ENCODE results near the gene EPS8L3. TPM values are rescaled to one million over a fixed set of nuclear protein-coding genes. Genes with fewer than 3 reads are reported as not detected.

EPS8L3 gene
- total RNA-seq, 2 experiments from 2014 or later, result not detected

DNA sequence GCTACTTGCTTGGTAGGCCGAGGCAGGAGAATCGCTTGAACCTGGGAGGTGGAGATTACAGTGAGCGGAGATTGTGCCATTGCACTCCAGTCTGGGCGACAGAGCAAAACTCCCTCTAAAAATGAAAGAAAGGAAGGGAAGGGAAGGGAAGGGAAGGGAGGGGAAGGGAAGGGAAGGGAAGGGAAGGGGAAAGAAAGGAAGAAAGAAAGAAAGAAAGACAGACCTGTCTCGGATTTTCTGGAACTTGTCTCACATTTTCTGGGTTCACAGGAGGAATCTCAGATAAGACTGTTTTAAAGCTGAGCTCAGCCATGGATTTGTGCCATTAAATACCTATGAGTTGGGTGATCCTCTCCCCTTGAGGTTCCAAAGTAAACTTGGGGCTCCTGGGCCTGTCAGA lies 38.8 kb downstream of the EPS8L3 start:
- ChIA-PET POLR2A (interaction anchor here (0.8 to 1.2 kb wide), 2 partner anchors 12 to 13 kb away, joined by 3 read pairs; partner anchors contain the start of gene GSTM5), CTCF (interaction anchor here (1.6 kb wide), 1 partner anchor 85 kb away, joined by 4 read pairs; no protein-coding TSS in a partner anchor)
- H3K36me3 Mint-ChIP-seq (ENCODE audit: low read depth), result no peaks in the 10 kb centered on the region
- no peak overlapping the region for H3K4me3 Mint-ChIP-seq
- DNase-seq (no peak), ATAC-seq (no peak)
- no peaks in the 10 kb centered on the region for H3K4me1 Mint-ChIP-seq (ENCODE audit: low read depth)
- no peaks in the 10 kb centered on the region for H3K27me3 Mint-ChIP-seq
- intact Hi-C loops (cut with micrococcal nuclease), result no loop called here
- no peaks in the 10 kb centered on the region for H3K9me3 Mint-ChIP-seq
- TF ChIP-seq, protein P1, sequence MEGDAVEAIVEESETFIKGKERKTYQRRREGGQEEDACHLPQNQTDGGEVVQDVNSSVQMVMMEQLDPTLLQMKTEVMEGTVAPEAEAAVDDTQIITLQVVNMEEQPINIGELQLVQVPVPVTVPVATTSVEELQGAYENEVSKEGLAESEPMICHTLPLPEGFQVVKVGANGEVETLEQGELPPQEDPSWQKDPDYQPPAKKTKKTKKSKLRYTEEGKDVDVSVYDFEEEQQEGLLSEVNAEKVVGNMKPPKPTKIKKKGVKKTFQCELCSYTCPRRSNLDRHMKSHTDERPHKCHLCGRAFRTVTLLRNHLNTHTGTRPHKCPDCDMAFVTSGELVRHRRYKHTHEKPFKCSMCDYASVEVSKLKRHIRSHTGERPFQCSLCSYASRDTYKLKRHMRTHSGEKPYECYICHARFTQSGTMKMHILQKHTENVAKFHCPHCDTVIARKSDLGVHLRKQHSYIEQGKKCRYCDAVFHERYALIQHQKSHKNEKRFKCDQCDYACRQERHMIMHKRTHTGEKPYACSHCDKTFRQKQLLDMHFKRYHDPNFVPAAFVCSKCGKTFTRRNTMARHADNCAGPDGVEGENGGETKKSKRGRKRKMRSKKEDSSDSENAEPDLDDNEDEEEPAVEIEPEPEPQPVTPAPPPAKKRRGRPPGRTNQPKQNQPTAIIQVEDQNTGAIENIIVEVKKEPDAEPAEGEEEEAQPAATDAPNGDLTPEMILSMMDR (IDR thresholded peaks at IDR 0.05), result no peak
- no peak overlapping the region for H3K27ac Mint-ChIP-seq

DNA sequence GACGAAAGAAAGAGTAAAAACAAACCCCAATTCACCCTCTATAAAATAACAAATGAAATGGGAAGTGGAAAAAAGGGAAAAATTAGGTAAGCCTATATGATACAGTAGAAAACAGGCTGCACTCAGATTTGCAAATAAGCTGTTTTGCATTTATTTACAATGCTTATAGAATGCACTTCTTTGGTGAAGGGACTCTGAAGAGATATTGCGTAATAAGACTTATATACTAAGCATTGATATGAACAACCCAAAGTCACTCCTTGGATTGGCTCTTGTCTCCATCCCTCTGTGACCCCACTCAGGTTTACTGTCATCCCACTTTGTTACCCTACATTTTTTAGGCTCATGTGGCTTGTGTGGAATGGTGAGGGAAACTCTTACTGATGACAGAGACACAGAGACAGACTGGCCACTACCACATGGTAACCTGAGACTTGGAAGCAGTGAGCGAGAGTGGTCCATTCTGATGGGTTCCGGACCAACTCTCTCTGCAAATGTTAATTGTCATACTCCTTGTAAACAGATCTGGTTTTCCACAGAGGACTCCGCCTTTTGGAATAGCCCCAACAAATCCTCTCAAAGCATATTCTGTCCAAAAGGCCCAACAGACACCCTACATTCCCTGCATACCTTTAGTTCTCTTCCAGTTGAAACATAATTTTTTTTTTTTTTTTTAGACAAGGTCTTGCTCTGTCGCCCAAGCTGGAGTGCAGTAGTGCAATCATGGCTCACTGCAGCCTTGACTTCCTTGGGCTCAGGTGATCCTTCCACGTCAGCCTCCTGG lies 40.6 kb downstream of the EPS8L3 start:
- CTCF ChIA-PET, result no interaction called here
- DNase-seq, result no peak
- H3K9me3 Mint-ChIP-seq, result no peaks in the 10 kb centered on the region

DNA sequence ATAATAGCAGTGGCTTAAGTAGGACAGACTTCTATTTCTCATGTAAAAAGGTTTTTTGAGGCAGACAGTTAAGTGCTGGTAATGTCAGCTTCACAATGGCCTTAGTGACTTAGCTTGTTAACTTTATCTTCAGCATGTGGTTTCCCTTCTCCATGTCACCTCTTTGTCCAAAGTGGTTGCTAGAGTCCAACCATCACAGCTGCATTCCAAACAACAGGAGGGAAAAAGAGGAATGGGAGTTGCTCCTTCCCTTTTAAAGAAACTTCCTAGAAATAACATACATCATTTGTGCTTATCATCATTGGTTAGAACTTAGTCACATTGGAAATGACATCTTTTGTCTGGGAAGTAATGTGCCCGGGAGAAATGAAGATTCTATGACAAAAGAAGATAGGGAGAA lies 41.8 kb downstream of the EPS8L3 start:
- H3K27me3 Mint-ChIP-seq, result no peaks in the 10 kb centered on the region
- H3K4me1 Mint-ChIP-seq (ENCODE audit: low read depth), result peaks cover 4% of the 10 kb centered on the region
- no peaks in the 10 kb centered on the region for H3K9me3 Mint-ChIP-seq
- H3K27ac Mint-ChIP-seq, result no peak overlapping the region
- ATAC-seq, result no peak
- H3K4me3 Mint-ChIP-seq, result no peak overlapping the region
- no peaks in the 10 kb centered on the region for H3K36me3 Mint-ChIP-seq (ENCODE audit: low read depth)
- DNase-seq, result no peak
- POLR2A ChIA-PET, result interaction anchor here (1.0 kb wide), 1 partner anchor 12 kb away, joined by 3 read pairs; no protein-coding TSS in a partner anchor
- TF ChIP-seq, protein P1 (IDR thresholded peaks at IDR 0.05), result no peak
- intact Hi-C loops (cut with micrococcal nuclease), result no loop called here
- CTCF ChIA-PET, result interaction anchor here (2.3 kb wide), 1 partner anchor 82 kb away, joined by 10 read pairs; no protein-coding TSS in a partner anchor

More for the DNA sequence above, 40.6 kb downstream of the EPS8L3 start:
- TF ChIP-seq, protein P1 (IDR thresholded peaks at IDR 0.05), result no peak
- Mint-ChIP-seq H3K27ac (no peak overlapping the region), H3K27me3 (no peaks in the 10 kb centered on the region), H3K4me1 (ENCODE audit: low read depth) (peaks cover 4% of the 10 kb centered on the region), H3K36me3 (ENCODE audit: low read depth) (no peaks in the 10 kb centered on the region), H3K4me3 (no peak overlapping the region)
- no peak for ATAC-seq
- POLR2A ChIA-PET, result no interaction called here
- intact Hi-C loops (cut with micrococcal nuclease), result no loop called here

DNA sequence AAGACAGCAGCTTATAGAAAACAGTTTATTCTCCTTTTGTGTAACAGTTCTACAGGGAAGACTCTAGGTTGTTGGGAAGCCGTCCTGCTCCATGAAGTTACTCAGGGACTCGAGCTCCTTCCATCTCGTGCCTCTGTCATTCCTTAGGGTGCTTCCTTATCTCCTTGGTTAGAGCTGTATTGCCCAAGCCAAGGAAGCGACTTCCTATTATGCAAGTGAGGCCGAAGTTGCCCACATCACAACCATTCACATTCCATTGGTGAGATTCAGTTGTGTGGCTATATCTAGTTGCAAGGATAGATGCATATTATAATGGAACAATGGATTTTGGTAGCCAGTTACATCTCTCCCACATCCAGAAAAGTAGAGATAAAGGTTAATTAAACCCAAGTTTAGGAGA lies 42.7 kb downstream of the EPS8L3 start:
- intact Hi-C loops (cut with micrococcal nuclease), result no loop called here
- ChIA-PET CTCF (interaction anchor here (2.3 kb wide), 1 partner anchor 81 kb away, joined by 10 read pairs; no protein-coding TSS in a partner anchor), POLR2A (interaction anchor here (0.9 to 1.0 kb wide), 2 partner anchors 11 to 13 kb away, joined by 3 read pairs; no protein-coding TSS in a partner anchor)
- H3K9me3 Mint-ChIP-seq, result no peaks in the 10 kb centered on the region
- H3K27me3 Mint-ChIP-seq, result no peaks in the 10 kb centered on the region
- H3K4me3 Mint-ChIP-seq, result no peak overlapping the region
- H3K4me1 Mint-ChIP-seq (ENCODE audit: low read depth), result peaks cover 4% of the 10 kb centered on the region
- no peaks in the 10 kb centered on the region for H3K36me3 Mint-ChIP-seq (ENCODE audit: low read depth)
- H3K27ac Mint-ChIP-seq, result no peak overlapping the region
- DNase-seq (no peak), ATAC-seq (no peak)
- TF ChIP-seq, protein P1 (IDR thresholded peaks at IDR 0.05), result no peak

DNA sequence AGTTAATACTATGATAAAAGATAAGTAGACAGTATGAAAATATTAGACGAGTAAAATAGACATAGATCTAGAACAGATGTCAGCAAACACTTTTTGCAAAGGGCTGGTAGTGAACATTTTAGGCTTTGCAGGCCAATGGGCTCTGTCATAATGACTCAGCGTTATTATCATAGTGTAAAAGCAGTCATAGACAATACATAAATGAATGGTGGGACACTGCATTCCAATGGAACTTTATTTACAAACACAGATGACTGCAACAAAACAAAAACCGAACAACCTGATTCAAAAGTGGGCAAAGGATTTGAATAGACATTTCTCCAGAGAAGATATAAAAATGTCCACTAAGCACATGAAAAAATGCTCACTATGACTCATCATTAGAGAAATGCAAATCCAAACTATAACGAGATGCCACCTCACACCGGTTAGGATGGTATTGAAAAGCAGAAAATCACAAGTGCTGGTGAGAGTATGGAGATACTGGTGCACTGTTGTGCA lies 44.3 kb downstream of the EPS8L3 start:
- ATAC-seq (peak; percentile 17), DNase-seq (no peak)
- H3K9me3 Mint-ChIP-seq, result no peaks in the 10 kb centered on the region
- no peak overlapping the region for H3K4me3 Mint-ChIP-seq
- TF ChIP-seq, protein P1 (IDR thresholded peaks at IDR 0.05), result no peak
- ChIA-PET CTCF (interaction anchor here (1.1 to 2.3 kb wide), 2 partner anchors 79 to 265 kb away, joined by 5 to 10 read pairs; partner anchors contain the start of gene AHCYL1), POLR2A (no interaction called here)
- H3K27me3 Mint-ChIP-seq, result no peaks in the 10 kb centered on the region
- H3K36me3 Mint-ChIP-seq (ENCODE audit: low read depth), result no peaks in the 10 kb centered on the region
- H3K4me1 Mint-ChIP-seq (ENCODE audit: low read depth), result peaks cover 4% of the 10 kb centered on the region
- intact Hi-C loops (cut with micrococcal nuclease), result no loop called here
- no peak overlapping the region for H3K27ac Mint-ChIP-seq

Measured in activated CD8-positive, alpha-beta T cell treated with anti-CD3 and anti-CD28 coated beads for 36 hours (primary cell).